DMS53 (cell line): ENCODE results near the gene TPGS1.

Experiments used
- DNase-seq: peaks from one replicate; lab custom pipeline; 2025; lab: John Stamatoyannopoulos, UW

The TPGS1 gene

DNA sequence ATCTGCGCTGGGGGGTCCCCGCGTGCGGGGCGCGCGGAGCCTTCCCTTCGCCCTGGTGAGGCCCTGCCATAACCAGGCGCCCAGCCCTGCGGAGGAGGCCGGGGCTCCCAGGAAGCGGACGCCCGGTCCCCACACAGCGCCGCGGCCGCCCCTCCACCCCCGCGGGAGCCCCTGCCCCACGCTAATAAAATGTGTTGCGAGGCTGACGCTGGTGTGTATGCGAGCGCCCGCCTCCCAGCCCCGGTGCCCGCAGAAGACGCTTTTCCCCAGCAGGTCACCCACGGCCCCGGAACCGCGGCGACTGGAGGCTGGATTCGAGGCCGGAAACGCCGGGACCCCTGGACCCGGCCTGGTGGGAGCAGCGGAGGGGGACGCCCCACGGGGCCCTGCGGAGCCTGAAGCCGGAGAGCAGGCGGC lies 12.2 kb downstream of the TPGS1 start:
- DNase-seq = no peak

DNA sequence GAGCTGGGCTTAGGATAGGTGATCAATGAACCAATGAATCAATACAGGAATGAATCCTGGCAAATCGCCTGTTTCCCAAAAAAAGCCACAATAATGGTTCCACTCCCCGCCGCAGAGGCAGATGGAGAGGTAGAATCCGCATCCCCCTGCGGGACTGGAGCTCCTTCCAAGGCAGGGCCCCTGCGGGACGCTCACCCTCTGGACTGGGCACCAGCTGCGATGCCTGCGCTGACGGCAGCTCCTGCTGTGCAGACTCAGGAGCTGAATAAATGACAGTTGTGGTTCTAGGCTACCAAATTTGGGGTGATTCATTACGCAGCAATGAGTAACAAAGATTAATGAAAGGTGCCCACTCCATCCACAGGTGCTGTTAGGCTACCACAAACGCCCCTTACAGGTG lies 15.4 kb downstream of the TPGS1 start:
- DNase-seq = no peak

DNA sequence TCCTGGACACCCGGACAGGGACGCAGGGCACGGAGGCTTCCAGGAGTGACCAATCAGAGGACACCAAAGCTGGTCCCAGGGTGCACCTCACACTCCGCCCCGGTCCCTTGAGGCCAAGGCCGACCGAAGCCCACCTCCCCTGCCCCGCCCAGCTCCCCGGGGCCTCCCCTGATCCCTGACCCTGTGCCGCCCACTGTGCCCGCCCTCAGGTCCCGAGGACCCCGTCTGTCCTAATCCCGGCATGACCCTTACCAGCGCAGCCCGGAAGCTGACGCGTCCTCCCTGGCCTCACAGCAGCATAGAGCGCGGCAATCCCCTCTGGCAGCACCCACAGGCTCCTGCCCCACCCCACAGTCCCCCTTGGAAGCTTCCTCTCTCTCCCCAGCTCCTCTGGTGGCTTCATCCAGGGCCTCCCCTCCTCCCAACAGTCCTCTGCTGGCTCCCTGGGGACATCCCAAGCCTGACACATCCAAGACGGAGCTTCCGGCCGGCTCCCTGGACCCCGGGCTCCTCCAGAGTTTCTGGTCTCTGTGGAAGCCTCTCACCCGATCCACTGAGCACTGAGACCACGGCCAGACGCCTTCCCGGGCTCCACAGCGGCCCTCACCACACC lies 16.9 kb downstream of the TPGS1 start:
- DNase-seq = peak; percentile 69

DNA sequence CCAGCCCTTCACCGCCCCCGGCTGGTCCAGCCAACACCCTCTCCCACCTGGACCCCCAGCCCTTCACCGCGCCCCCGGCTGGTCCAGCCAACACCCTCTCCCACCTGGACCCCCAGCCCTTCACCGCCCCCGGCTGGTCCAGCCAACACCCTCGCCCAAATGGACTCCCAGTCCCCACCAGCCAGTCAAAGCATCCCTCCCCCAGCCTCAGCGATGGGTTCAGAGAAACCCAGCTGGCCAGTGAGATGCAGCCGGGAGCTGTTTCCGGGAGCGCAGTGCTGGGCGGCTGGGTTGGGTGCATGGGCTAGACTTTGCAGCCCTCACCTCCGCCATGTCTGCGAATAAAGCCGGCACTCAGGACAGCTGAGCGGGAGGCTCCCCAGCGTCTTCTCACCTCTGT lies 17.7 kb downstream of the TPGS1 start:
- DNase-seq = peak; percentile 45

DNA sequence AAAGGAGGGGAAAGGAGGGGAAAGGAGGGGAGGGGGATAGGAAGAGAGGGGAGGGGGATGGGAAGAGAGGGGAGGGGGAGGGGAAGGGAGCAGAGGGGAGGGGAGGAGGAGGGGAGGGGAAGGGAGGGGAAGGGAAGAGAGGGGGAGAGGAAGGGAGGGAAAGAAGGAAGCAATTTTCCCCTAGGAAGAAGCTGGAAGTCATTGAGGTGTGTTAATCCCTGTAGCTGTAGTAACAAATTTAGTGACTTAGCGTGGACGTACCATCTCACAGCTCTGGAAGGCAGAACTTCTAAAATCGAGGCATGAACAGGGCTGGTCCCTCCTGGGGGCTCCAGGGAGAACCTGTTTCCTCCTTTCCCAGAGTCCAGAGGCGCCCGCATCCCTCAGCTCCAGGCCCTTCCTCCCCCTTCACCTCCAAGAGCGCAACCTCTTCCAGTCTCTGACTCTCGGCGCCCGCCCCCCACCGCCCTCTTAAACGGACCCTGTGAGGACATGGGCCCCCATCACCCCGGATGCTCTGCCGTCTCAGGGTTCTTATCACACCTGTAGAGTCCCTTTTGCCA lies 18.6 kb downstream of the TPGS1 start:
- DNase-seq = no peak

DNA sequence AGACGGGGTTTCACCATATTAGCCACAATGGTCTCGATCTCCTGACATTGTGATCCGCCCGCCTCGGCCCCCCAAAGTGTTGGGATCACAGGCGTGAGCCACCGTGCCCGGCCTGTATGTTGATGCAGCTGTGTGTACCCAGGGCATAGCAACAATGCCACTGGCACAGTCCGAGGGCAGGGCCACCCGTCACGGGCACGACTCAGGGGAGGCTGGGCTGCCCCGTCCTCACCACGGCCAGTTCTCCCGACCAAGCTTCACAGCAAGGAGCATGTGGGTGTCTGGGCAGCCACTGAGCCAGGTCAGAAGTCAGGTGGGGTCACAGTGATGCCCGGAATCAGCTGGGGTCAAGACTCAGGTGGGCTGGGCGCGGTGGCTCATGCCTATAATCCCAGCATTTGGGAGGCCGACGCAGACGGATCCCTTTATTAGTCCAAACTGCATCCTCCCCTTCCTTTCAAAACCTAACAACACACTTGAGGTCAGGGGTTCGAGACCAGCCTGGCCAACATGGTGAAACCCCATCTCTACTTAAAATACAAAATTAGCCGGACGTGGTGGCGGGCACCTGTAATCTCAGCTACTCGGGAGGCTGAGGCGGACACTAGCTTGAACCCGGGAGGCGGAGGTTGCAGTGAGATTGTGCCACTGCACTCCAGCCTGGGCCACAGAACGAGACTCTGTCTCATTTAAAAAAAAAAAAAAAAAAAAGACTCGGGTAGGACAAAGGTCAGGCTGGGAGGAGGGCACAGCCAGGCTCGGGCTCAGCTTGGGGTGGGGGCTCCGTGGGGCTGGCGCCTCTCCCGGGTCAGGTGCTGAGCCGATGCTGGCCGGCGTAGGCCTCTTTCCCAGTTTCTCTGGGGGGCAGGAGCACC lies 23.1 kb downstream of the TPGS1 start:
- DNase-seq = no peak

DNA sequence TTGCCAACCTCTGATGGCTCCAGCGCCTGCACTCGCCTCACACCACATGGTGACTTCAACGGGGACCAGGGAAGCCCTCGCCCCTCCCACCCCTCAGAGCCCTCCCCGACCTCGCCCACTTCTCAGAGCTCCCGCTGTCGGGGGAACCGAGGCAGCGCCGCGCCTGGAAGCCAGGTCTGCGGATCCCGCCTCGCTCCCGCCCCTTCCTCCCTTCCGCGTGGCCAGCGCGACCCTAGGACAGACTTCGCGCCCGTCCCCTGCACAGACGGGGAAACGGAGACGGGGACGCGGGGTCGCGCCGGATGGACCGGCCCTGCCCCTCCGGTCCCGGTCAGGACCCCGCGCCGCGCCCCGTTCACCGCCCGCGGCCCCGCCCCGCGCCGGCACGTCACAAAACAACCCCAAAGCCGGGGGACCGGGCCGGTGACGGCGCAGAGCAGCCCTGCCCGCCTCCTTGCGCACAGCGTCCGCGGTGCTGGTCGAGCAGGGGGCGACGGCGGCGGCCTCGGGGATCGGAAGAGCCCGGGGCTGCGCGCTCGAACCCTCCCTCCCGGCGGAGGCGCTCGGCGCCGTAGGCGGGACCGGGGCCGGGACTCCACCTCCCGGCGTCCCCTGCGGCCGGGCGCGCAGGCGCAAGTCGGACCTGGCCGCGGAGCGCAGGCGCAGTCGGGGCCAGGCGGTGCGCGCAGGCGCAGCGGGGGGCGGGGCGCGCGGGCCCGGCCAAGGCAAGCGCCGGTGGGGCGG lies 23.9 kb downstream of the TPGS1 start:
- DNase-seq = peak; percentile 91

DNA sequence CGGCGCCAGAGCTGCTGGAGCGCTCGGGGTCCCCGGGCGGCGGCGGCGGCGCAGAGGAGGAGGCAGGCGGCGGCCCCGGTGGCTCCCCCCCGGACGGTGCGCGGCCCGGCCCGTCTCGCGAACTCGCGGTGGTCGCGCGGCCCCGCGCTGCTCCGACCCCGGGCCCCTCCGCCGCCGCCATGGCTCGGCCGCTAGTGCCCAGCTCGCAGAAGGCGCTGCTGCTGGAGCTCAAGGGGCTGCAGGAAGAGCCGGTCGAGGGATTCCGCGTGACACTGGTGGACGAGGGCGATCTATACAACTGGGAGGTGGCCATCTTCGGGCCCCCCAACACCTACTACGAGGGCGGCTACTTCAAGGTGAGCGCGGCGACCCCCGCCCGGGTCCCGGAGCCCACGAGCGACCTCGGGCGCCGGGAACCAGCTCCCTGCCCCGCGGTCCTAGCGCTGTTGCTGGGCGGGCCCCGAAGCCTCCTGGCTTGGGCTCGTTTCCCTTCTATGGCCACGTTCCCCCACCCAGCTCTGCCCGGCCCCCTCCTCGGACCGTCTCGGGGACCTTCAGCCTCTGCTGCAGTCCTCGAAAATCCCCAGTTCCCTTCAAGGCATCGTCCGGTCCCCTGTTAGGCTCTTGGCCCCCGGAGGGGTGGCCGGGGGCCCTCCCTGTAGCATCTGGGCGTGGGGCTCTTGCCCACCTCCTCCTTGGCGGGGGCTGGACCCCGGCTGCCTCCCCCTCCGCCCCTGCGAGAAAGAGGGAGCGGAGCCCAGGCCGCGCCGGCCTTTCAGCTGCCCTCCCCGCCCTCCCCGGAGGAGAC lies 24.7 kb downstream of the TPGS1 start, which contains the start of gene CDC34:
TSS of gene CDC34 (plus strand) at position 8 of the 808 bp plus-strand sequence. CDS start at position 180, 172 bp downstream.
- DNase-seq = peak; percentile 70

DNA sequence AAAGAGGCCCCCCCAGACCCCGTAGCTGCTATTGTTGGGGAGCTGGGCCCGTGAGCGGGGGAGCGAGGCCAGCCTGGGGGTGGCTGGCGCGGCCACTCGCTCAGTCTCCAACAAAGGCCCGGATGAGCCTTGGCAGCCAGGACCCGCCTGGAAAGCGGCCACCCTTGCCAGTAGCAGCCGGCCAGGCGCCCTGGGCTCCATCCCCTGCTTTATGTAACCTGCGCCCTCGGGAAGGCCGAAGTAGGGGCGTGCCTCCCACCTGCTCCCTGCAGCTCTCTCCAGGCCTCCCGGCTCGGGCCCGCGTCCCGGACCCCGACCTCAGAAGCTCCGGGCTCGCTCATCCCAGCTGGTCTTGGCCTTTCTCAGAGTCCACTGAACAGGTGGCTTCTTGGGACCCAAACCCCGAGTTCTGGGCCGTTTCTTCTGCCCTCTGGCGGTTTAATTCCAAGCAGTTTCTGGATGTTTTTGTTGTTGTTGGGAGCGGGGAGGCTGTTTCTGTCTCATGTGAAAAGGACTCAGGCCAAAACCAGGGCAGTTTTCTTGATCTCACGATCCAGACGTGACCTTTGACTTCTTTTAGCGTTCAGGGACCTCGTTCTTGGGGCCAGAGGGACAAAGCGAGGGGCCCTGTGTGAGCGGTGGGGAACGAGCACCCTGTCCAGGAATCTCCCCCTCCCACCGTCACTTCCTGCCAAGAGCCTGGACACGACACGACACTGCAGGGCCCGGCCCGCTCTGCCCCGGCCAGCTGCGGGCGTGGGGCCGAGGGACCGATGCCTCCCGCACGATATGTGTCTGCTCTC lies 25.5 kb downstream of the TPGS1 start:
- DNase-seq = peak; percentile 77

DNA sequence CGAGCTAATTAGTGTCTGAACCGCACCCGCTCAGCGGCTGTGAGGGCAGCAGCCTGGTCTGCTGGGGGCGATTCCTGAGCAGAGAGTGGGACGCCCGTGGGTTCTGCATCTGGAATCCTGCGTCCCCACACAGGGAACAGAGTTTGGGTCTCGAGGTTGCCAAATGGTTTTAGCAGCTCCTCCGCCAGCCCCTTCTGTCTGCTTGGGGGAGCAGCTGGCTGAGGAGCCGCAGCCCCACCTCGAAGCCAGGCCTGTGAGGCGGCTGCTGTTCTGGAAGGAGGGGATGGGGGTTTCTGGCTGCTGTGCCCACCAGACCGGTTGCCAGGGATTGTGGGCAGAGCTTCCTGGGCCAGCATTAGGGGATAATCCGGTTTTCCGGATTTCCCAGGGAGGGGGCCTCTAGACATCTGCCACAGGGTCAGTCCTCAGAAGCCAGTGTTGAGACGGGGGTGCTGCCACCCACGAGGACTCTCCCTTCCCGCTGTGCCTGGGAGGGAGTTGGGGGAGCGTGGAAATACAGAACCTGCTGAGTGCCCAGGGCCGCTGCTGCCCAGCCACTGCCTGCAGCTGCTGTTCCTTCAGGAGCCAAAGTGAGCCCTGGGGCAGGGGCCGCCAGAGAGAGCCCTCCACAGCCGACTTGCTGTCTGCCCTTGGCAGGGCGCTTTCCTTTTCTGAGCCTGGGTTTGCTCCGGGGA lies 26.2 kb downstream of the TPGS1 start:
- DNase-seq = no peak

DNA sequence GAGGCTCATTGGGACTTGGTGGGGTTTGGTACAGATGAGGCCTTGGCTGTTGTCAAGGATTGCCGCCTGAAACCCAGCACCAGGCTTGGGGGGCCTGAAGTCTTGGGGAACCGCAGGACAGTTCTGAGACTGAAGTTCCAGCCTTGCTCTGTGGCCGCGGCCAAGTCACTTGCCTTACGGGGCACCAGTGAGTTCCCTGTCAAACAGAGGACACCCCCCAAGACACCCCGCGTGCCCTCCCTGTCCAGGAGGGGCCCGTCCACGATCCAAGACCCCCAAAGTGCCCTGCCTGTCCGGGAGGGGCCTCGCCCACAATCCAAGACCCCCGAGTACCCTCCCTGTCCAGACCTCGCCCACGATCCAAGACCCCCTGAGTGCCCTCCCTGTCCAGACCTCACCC lies 26.8 kb downstream of the TPGS1 start:
- no peak for DNase-seq

DNA sequence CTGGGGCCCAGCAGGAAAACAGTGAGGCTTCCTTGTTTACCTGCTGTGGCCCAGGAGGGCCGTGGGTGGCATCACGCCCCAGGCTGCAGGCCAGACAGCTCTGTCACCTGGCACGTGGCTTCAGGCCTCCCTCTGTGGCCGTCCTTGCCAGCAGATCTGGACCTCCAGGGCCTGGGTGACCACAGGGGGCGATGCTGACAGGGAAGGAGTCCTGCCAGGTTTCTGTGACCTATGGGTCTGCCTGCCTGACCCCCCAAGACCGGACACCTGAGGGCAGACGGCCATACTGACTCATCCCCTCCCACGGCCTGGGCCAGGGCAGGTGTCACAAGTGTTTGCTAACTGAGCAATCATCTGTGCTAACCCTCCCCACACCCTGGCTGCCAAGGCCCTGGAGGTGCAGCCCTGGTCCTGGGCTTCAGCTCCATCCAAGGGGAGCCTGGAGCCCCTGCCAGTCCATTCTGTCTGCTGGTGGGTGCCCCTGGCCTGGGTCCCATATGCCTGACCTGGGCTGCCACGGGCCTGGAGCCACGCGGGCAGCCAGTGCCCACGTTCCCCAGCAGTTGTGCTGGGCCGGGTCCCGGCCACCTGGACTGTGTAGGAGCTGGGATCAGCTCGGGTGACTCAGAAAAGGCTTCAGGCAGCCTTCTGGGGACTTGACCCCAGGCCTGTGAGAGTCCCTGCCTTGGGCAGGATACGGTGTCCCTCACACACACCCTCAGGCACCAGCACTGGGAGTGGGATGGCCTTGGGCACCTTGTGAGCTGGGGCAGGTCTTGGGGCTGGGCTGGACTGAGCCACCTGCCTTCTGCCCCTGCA lies 27.9 kb downstream of the TPGS1 start:
- DNase-seq = peak; percentile 91

DNA sequence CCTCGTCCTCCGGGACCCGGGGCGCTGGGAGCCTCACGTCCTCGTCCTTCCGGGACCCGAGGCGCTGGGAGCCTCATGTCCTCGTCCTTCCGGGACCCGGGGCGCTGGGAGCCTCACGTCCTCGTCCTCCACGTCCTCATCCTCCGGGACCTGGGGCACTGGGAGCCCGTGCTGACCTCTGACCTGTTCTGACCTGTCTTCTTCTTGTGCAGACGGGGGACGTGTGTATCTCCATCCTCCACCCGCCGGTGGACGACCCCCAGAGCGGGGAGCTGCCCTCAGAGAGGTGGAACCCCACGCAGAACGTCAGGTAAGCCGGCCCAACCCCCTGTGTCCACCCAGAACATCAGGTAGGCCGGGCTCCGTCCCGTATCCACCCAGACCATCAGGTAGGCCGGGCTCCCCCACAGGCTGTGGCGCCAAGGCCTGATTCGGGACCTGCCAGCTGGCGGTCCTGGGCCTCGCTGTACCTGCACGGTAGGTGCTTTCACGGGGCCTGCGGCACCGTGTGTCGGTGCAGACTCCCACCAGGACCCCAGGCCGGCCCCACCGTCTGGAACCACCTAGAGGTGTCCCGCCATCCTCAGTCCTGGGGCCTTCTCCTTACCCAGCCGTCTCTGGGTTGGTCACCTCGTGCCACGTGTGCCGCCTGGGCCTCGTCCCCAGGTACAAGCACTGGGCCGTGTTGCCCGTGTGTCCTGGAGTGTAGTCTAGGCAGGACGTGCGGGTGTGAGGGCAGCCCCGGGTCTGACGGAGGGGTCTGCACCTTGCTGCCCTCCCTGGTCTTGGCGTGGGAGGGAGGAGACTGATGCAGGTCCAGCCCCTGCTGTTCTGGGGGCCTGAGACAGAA lies 29.0 kb downstream of the TPGS1 start:
- no peak for DNase-seq

DNA sequence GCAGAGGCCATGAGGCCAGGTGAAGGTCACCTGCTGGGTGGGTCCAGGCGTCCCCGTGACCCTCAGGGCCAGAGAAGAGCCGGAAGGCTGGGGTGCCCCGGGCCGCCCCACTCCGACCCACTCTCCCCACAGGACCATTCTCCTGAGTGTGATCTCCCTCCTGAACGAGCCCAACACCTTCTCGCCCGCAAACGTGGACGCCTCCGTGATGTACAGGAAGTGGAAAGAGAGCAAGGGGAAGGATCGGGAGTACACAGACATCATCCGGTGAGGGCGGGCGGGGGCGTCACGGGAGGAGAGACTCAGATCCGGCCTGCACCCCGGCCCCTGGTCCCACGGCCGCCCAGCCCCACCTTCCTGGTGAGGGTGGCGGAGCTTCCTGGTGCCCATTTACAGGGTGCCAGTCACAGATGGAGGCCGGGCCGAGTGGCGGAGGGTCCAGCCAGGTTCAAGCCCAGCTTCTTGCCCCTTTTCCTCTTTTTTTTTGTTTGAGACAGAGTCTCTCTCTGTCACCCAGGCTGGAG lies 29.6 kb downstream of the TPGS1 start:
- no peak for DNase-seq

DNA sequence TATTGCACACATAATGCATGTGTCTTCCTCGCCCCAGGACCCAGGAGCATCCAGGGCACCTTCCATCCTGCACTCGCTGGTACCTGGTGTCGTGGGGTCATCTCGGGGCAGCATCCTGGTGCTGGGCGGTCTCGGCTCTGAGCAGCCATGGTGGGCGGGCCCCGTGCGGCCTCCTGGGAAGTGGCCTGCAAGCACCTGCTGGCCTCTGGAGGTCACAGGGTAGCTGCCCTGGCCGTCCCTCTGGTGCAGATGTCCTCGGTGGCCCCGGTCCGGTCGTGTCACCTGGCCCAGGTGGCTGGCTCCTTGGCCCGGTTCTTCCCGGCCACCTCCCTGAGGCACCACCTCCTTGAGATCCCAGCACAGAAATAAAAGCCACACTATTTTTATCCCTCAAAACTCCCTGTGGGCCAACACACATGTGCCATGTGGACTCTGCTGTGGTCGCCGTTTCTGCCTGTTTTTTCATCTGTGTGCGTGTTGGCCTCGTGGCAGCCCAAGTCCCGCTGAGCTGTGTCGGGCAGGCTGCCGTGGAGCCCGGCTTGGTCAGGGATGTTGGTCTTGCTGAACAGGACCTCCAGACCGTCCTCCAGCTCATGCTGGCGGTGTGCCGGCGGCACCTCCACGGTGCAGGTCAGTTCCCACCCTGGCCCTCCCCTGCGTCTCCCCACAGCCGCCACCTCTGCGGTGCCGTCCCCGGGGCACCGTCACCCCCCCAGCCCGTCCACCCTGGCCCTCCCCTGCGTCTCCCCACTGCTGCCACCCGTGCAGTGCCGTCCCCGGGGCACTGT lies 31.5 kb downstream of the TPGS1 start:
- DNase-seq = no peak

DNA sequence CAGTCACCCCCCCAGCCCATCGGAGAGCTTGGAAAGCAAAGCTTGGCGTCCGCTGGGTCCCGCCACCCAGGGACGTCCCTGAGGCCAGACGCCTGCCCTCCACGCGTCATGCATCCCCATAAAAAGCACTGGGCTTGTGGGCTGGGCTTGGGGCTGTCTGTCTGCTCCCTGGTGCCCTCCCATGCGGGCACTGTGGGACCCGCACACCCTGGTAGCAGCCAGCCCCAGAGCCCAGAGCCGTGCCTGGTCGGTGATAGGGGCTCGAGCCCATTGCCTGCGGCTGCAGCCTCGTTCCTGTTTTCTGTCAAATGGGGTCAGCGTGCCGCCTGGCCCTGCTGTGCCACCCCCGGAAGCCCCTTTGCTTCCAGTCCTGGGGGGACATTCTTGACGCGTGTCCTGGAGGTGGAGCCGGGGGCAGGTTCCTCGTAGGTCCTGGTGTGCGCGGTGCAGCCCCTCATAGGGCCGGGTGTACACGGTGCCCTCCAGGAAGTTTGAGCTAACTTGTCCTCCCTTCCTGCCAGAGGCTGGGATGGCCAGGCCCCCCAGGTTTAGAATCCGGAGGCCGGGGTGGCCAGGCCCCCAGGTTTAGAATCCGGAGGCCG lies 32.2 kb downstream of the TPGS1 start:
- DNase-seq = no peak
